Measurements from ENCODE around the gene CA10. TPM values are rescaled to one million over a fixed set of nuclear protein-coding genes. Genes with fewer than 3 reads are reported as not detected.

Gene CA10
- total and polyA plus RNA-seq, 9 of the 15 experiments (the other 6 are each of a cell fraction or from before 2014, with no cell fraction given): not detected

- in situ Hi-C loops (cut with MboI): no loop called here
- TF ChIP-seq E2F1 (CRISPR knock-in tag; IDR thresholded peaks at IDR 0.05) (no peak), MCM2 (IDR thresholded peaks at IDR 0.05; ENCODE audit: low read depth) (no peak), NFIX (CRISPR knock-in tag; IDR thresholded peaks at IDR 0.05; ENCODE audit: low read depth) (no peak), ZBTB40 (IDR thresholded peaks at IDR 0.05) (no peak), ZBTB40 (CRISPR knock-in tag; IDR thresholded peaks at IDR 0.05) (no peak), ZNF280B (CRISPR knock-in tag; IDR thresholded peaks at IDR 0.05) (no peak), ZBTB7A (IDR thresholded peaks at IDR 0.05; ENCODE audit: borderline replicate concordance, control insufficient read depth, low read depth, low read length) (no peak)
- ChIA-PET POLR2A (no interaction called here), CTCF (ENCODE audit: low intra/inter-chr PET ratio) (no interaction called here)
- ATAC-seq: no peak
- Histone ChIP-seq H3K4me1 (replicated peaks in 1 of 2; ENCODE audit: control insufficient read depth in 2 of 2, insufficient read depth in 2 of 2, low read length in 2 of 2) (no peaks in the 10 kb centered on the region), H3K36me3 (ENCODE audit: control insufficient read depth, insufficient read depth, low read length) (no peaks in the 10 kb centered on the region), H2AFZ (ENCODE audit: low read depth, low read length) (no peak overlapping the region), H3K9me3 (replicated peaks; ENCODE audit: control insufficient read depth, insufficient read depth, low read depth, low read length) (no peaks in the 10 kb centered on the region; the same call in 1 of the 2 replicates), H3K27me3 (ENCODE audit: control insufficient read depth in 2 of 2, insufficient read depth in 2 of 2, low read length in 2 of 2) (no peaks in the 10 kb centered on the region), H3K4me3 (no peak overlapping the region), H3K27ac (ENCODE audit: extremely low read depth, low read depth, low read length) (no peak overlapping the region), H3K79me2 (ENCODE audit: control insufficient read depth, insufficient read depth, low read length) (no peaks in the 10 kb centered on the region), H3K9me1 (ENCODE audit: control insufficient read depth, insufficient read depth, low read length) (no peaks in the 10 kb centered on the region), H3K4me2 (ENCODE audit: insufficient read depth, low read length) (no peak overlapping the region), H4K20me1 (replicated peaks; ENCODE audit: control insufficient read depth, insufficient read depth, low read length) (no peaks in the 10 kb centered on the region), H3K9ac (ENCODE audit: insufficient read depth in 1 of 2, low read depth in 2 of 2, low read length in 2 of 2) (no peak overlapping the region)
- no peak for DNase-seq (ENCODE audit: extremely low read depth in 1 of 4, low spot score in 3 of 4)
- 0% methylated on average over 2 of the region's 2 CpGs for WGBS (ENCODE audit: insufficient coverage, low coverage, missing lambda C conversion rate)
- BruUV-seq (replicated peaks): no TSS peak
- FAIRE-seq: no peak
- intact Hi-C loops (cut with micrococcal nuclease): no loop called here
These were observed 212.2 kb downstream of the CA10 start for GRCh38 chr17:51946311-51946710.

All from K562 (cell line).